K562 (cell line): ENCODE results near the gene NPPC. TPM values are rescaled to one million over a fixed set of nuclear protein-coding genes. Genes with fewer than 3 reads are reported as not detected.

ENCODE experiments used
- ATAC-seq: fragments of 200-7000 bp; cut with Tn5 transposase; 3 replicates; pipeline ENCODE4 v1.9.1; 2020; ENCODE audit warnings: moderate library complexity
- BruUV-seq: library from RNA; stranded (reverse); fragments of 400-500 nt; replicated peaks from 2 replicates; lab custom pipeline; 2021; lab: Mats Ljungman, UMichigan
- CTCF ChIA-PET: fragments of 300-600 bp; formaldehyde crosslinking; extraction: SDS; loops from one replicate; lab custom pipeline; 2021; ENCODE audit warnings: low intra/inter-chr PET ratio; lab: Yijun Ruan, JAX
- POLR2A ChIA-PET: fragments of 300-600, 350-650 bp; sonication (Branson Sonifier 250); formaldehyde crosslinking; extraction: SDS; loops from one replicate; lab custom pipeline; 2021; ENCODE audit warnings: antibody characterized with exemption, inconsistent platforms; lab: Yijun Ruan, JAX
- DNase-seq, 4 experiments: peaks; one replicate each; pipeline versions ENCODE4 v3.0.0 to v3.0.0-alpha.2; 2011 to 2018; ENCODE audit warnings: low spot score in 3 of 4, mixed read lengths in 3 of 4; ENCODE audit errors: extremely low read depth in 1 of 4
- FAIRE-seq: peaks from 2 replicates; lab custom pipeline; 2011; peaks lifted over from hg19 to GRCh38; lab: Jason Lieb, UNC
- H2AFZ ChIP-seq: 2 replicates; pipeline ENCODE4 v1.6.0; 2011; ENCODE audit warnings: low read depth, low read length, control low read depth, inconsistent platforms
- H3K27ac ChIP-seq: fragments of 200-600 bp; 3 replicates; pipeline ENCODE4 v1.8.0; 2011; ENCODE audit warnings: low read depth, mild to moderate bottlenecking, control low read depth, inconsistent platforms, low read length, moderate library complexity, mixed read lengths; ENCODE audit errors: extremely low read depth
- H3K27me3 ChIP-seq, 2 experiments: fragments of 300-600 bp in 1 of 2; 2 replicates in 1 of 2; 3 replicates in 1 of 2; pipeline versions ENCODE4 v1.6.0 to v1.8.0; 2011; ENCODE audit warnings: inconsistent platforms in 2 of 2, low read length in 2 of 2, mild to moderate bottlenecking in 1 of 2, mixed read lengths in 1 of 2, moderate library complexity in 1 of 2; ENCODE audit not compliant: control insufficient read depth in 2 of 2, insufficient read depth in 2 of 2
- H3K36me3 ChIP-seq: fragments of 300-600 bp; 3 replicates; pipeline ENCODE4 v1.8.0; 2011; ENCODE audit warnings: mild to moderate bottlenecking, low read length, inconsistent platforms; ENCODE audit not compliant: control insufficient read depth, insufficient read depth
- H3K4me1 ChIP-seq, 2 experiments: fragments of 200-600 bp in 1 of 2; replicated peaks in 1 of 2; 2 replicates in 1 of 2; 3 replicates in 1 of 2; pipeline versions ENCODE4 v1.5.1 to v1.8.0; 2011; ENCODE audit warnings: inconsistent platforms in 2 of 2, low read length in 2 of 2, mild to moderate bottlenecking in 1 of 2, mixed read lengths in 1 of 2, moderate library complexity in 1 of 2; ENCODE audit not compliant: control insufficient read depth in 2 of 2, insufficient read depth in 2 of 2
- H3K4me2 ChIP-seq: 2 replicates; pipeline ENCODE4 v1.6.1; 2011; ENCODE audit warnings: low read length, control low read depth, inconsistent platforms, mixed read lengths; ENCODE audit not compliant: insufficient read depth
- H3K4me3 ChIP-seq: fragments of 200-600 bp; sonication (generic), shearing (Covaris generic); 2 replicates; pipeline ENCODE4 v1.5.1; 2016; ENCODE audit warnings: control low read depth, inconsistent platforms
- H3K79me2 ChIP-seq: fragments of 200-600 bp; 3 replicates; pipeline ENCODE4 v1.8.0; 2011; ENCODE audit warnings: low read length, inconsistent platforms; ENCODE audit not compliant: control insufficient read depth, insufficient read depth
- H3K9ac ChIP-seq, 2 experiments: 2 replicates each; pipeline versions ENCODE4 v1.6.0 to v1.6.1; 2011; ENCODE audit warnings: low read depth in 2 of 2, low read length in 2 of 2, control low read depth in 1 of 2, inconsistent platforms in 1 of 2, mild to moderate bottlenecking in 1 of 2, mixed read lengths in 1 of 2; ENCODE audit not compliant: insufficient read depth in 1 of 2
- H3K9me1 ChIP-seq: one replicate; pipeline ENCODE4 v1.6.0; 2011; ENCODE audit warnings: inconsistent platforms, mild to moderate bottlenecking, low read length, moderate library complexity; ENCODE audit not compliant: control insufficient read depth, insufficient read depth
- H3K9me3 ChIP-seq: replicated peaks from 2 replicates; pipeline ENCODE4 v1.5.1; 2011; ENCODE audit warnings: low read depth, low read length, inconsistent platforms; ENCODE audit not compliant: control insufficient read depth, insufficient read depth
- H4K20me1 ChIP-seq: replicated peaks from 2 replicates; pipeline ENCODE4 v1.6.1; 2011; ENCODE audit warnings: low read length, inconsistent platforms, mixed read lengths; ENCODE audit not compliant: control insufficient read depth, insufficient read depth
- ATF2 ChIP-seq: sonication (generic); formaldehyde crosslinking; IDR thresholded peaks from 2 replicates; pipeline ENCODE4 v1.8.1; 2022; ENCODE audit warnings: missing genetic modification reagents
- CBX1 ChIP-seq: sonication (generic); IDR thresholded peaks from 2 replicates; pipeline ENCODE4 v1.6.1; 2016; ENCODE audit warnings: antibody characterized with exemption, low read depth, mild to moderate bottlenecking
- CBX2 ChIP-seq: fragments of 200-600 bp; sonication (generic); IDR thresholded peaks from one replicate; pipeline ENCODE4 v1.6.1; 2012; ENCODE audit warnings: mild to moderate bottlenecking, low read length, inconsistent platforms; ENCODE audit not compliant: insufficient read depth, poor library complexity, severe bottlenecking
- PRDM10 ChIP-seq: fragments of 450-650 bp; IDR thresholded peaks from 2 replicates; pipeline ENCODE4 v1.6.1; 2018; ENCODE audit not compliant: partially characterized antibody
- PTBP1 ChIP-seq: fragments of 200-400 bp; formaldehyde crosslinking; IDR thresholded peaks from 2 replicates; pipeline ENCODE4 v1.6.1; 2017; ENCODE audit warnings: low read depth, low read length
- RAD21 ChIP-seq, 2 experiments: fragments of 250-450 bp in 1 of 2; fragments of 450-650 bp in 1 of 2; sonication (Bioruptor Pico) in 1 of 2; formaldehyde crosslinking in 1 of 2; IDR thresholded peaks in 1 of 2; conservative IDR thresholded peaks in 1 of 2; 2 replicates each; pipeline versions ENCODE4 v1.4.0 to v1.8.0; 2020 to 2022; ENCODE audit warnings: mild to moderate bottlenecking in 2 of 2, moderate library complexity in 1 of 2
- TCF7 ChIP-seq: sonication (generic); IDR thresholded peaks from 2 replicates; pipeline ENCODE4 v1.6.1; 2016; ENCODE audit warnings: antibody characterized with exemption, borderline replicate concordance
- ZEB2 ChIP-seq: fragments of 450-650 bp; IDR thresholded peaks from 2 replicates; pipeline ENCODE4 v1.6.1; 2016
- ZNF146 ChIP-seq: IDR thresholded peaks from one replicate; pipeline ENCODE4 v1.6.1; 2018; ENCODE audit warnings: missing compliant biosample characterization; ENCODE audit not compliant: unreplicated experiment
- ZNF217 ChIP-seq: sonication (generic); formaldehyde crosslinking; IDR thresholded peaks from 2 replicates; pipeline ENCODE4 v1.8.0; 2022; ENCODE audit warnings: mild to moderate bottlenecking, missing genetic modification reagents
- WGBS: fragments of 100-300 bp; shearing (Covaris generic); methylation state at CpG from one replicate; pipeline ENCODE4 v1.1.6; 2016; ENCODE audit warnings: low coverage, mixed read lengths; ENCODE audit not compliant: insufficient coverage; ENCODE audit errors: missing lambda C conversion rate; 5-methylcytosine and 5-hydroxymethylcytosine counted together
- in situ Hi-C: fragments of 300-500 bp; cut with MboI; formaldehyde crosslinking; loops from 4 replicates; pipeline ENCODE4 v1.15.0; 2018; ENCODE audit warnings: inconsistent platforms, mixed read lengths
- intact Hi-C: fragments of 100-400 bp; cut with micrococcal nuclease; formaldehyde crosslinking; loops from 2 replicates; pipeline ENCODE4 v1.14.2; 2022
- polyA plus RNA-seq, 8 experiments: library from polyadenylated mRNA; depleted of rRNA in 4 of 8; stranded (reverse) in 5 of 8; unstranded in 3 of 8; fragments of >200 nt; fragmentation: Nextera tagmentation in 2 of 8; fragmentation: Illumina TruSeq in 1 of 8; extraction: Ambion mirVana in 2 of 8; extraction: Trizol in 1 of 8; gene quantifications; 2 replicates each; pipeline versions ENCODE4 v1.2.1 to v1.2.3, GENCODE V29; 2011 to 2014; ENCODE audit warnings: inconsistent platforms in 1 of 8, missing spikeins in 1 of 8
- total RNA-seq, 7 experiments: library from RNA; depleted of rRNA in 6 of 7; stranded (reverse); fragments of >200 nt in 6 of 7; fragmentation: Illumina TruSeq in 2 of 7; extraction: Trizol in 2 of 7; gene quantifications; 2 replicates each; pipeline versions ENCODE4 v1.2.1 to v1.2.3, GENCODE V29; 2011 to 2021; ENCODE audit warnings: low replicate concordance in 1 of 7
- TF ChIP-seq, protein P1 (sequence below), 2 experiments: IDR thresholded peaks; 2 replicates each; pipeline ENCODE4 v1.6.1; 2012; ENCODE audit warnings: improper control_type of control experiment in 2 of 2, low read depth in 2 of 2, low read length in 2 of 2, borderline replicate concordance in 1 of 2
- TF ChIP-seq, protein P2 (sequence below): fragments of 450-650 bp; formaldehyde crosslinking; IDR thresholded peaks from 2 replicates; pipeline ENCODE4 v1.4.0; 2020; ENCODE audit warnings: mild to moderate bottlenecking, moderate library complexity

Gene NPPC
- total and polyA plus RNA-seq, 9 of the 15 experiments (the other 6 are each of a cell fraction or from before 2014, with no cell fraction given) = not detected

- no TSS peak for BruUV-seq
- H2AFZ ChIP-seq = no peak overlapping the region
- H3K27me3 ChIP-seq = peaks cover 0 to 17% of the 10 kb centered on the region in 2 experiments; a peak in 3 of 5 replicates
- H3K9ac ChIP-seq = no peak overlapping the region; a peak in 1 of 4 replicates
- no peaks in the 10 kb centered on the region for H3K9me3 ChIP-seq
- intact Hi-C loops (no loop called here), in situ Hi-C loops (no loop called here)
- H3K36me3 ChIP-seq = no peaks in the 10 kb centered on the region
- POLR2A ChIA-PET = no interaction called here
- peaks cover 0 to 10% of the 10 kb centered on the region in 2 experiments; a peak in 2 of 5 replicates for H3K4me1 ChIP-seq
- H3K4me3 ChIP-seq = no peak overlapping the region
- H4K20me1 ChIP-seq = no peaks in the 10 kb centered on the region
- CTCF ChIA-PET = no interaction called here
- no peak overlapping the region for H3K4me2 ChIP-seq
- TF ChIP-seq, protein P1, sequence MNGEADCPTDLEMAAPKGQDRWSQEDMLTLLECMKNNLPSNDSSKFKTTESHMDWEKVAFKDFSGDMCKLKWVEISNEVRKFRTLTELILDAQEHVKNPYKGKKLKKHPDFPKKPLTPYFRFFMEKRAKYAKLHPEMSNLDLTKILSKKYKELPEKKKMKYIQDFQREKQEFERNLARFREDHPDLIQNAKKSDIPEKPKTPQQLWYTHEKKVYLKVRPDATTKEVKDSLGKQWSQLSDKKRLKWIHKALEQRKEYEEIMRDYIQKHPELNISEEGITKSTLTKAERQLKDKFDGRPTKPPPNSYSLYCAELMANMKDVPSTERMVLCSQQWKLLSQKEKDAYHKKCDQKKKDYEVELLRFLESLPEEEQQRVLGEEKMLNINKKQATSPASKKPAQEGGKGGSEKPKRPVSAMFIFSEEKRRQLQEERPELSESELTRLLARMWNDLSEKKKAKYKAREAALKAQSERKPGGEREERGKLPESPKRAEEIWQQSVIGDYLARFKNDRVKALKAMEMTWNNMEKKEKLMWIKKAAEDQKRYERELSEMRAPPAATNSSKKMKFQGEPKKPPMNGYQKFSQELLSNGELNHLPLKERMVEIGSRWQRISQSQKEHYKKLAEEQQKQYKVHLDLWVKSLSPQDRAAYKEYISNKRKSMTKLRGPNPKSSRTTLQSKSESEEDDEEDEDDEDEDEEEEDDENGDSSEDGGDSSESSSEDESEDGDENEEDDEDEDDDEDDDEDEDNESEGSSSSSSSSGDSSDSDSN (IDR thresholded peaks at IDR 0.05; ENCODE audit: borderline replicate concordance in 1 of 2, low read depth in 2 of 2, low read length in 2 of 2) = no peak
- TF ChIP-seq RAD21 (CRISPR knock-in tag; conservative IDR thresholded peaks at IDR 0.05 in 1 of 2, IDR thresholded peaks at IDR 0.05 in 1 of 2) (no peak), ZEB2 (no peak), ZNF217 (CRISPR knock-in tag) (no peak), ZNF146 (no peak), TCF7 (no peak), PRDM10 (no peak), PTBP1 (no peak), CBX2 (no peak), CBX1 (no peak), ATF2 (CRISPR knock-in tag) (no peak)
- TF ChIP-seq, protein P2, sequence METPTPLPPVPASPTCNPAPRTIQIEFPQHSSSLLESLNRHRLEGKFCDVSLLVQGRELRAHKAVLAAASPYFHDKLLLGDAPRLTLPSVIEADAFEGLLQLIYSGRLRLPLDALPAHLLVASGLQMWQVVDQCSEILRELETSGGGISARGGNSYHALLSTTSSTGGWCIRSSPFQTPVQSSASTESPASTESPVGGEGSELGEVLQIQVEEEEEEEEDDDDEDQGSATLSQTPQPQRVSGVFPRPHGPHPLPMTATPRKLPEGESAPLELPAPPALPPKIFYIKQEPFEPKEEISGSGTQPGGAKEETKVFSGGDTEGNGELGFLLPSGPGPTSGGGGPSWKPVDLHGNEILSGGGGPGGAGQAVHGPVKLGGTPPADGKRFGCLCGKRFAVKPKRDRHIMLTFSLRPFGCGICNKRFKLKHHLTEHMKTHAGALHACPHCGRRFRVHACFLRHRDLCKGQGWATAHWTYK = no peak
- DNase-seq (no peak), FAIRE-seq (no peak), ATAC-seq (no peak)
- 28% methylated on average over 4 of the region's 4 CpGs for WGBS
- no peak overlapping the region for H3K27ac ChIP-seq
- no peaks in the 10 kb centered on the region for H3K79me2 ChIP-seq
- no peaks in the 10 kb centered on the region for H3K9me1 ChIP-seq
Measured at GRCh38 chr2:231936491-231936890, 10.3 kb upstream of the NPPC start.
